Stimulated activated memory B cell treated with anti-CD40 and anti-IgM and Interleukin-4, amounts not matched to agents 10 μg/mL and 1 μg/mL and 100 μg/mL, for 72 hours (primary cell): ENCODE results near the gene TWIST1.

Experiments
- ATAC-seq: fragments of 150-1000 bp; cut with Tn5 transposase; 2 replicates; pipeline ENCODE4 v1.10.0; 2021
- H3K27ac Mint-ChIP-seq: one replicate; pipeline ENCODE4 v1.8.0; 2022; ENCODE audit warnings: mild to moderate bottlenecking, mixed read lengths
- H3K27me3 Mint-ChIP-seq: one replicate; pipeline ENCODE4 v1.8.0; 2022; ENCODE audit warnings: mixed read lengths
- H3K36me3 Mint-ChIP-seq: one replicate; pipeline ENCODE4 v1.8.0; 2022; ENCODE audit warnings: mixed read lengths
- H3K4me1 Mint-ChIP-seq: one replicate; pipeline ENCODE4 v1.8.0; 2022; ENCODE audit warnings: mixed read lengths
- H3K4me3 Mint-ChIP-seq: one replicate; pipeline ENCODE4 v1.8.0; 2022; ENCODE audit warnings: mild to moderate bottlenecking, moderate library complexity, mixed read lengths
- H3K9me3 Mint-ChIP-seq: one replicate; pipeline ENCODE4 v1.8.0; 2022; ENCODE audit warnings: mixed read lengths

TWIST1 gene

DNA sequence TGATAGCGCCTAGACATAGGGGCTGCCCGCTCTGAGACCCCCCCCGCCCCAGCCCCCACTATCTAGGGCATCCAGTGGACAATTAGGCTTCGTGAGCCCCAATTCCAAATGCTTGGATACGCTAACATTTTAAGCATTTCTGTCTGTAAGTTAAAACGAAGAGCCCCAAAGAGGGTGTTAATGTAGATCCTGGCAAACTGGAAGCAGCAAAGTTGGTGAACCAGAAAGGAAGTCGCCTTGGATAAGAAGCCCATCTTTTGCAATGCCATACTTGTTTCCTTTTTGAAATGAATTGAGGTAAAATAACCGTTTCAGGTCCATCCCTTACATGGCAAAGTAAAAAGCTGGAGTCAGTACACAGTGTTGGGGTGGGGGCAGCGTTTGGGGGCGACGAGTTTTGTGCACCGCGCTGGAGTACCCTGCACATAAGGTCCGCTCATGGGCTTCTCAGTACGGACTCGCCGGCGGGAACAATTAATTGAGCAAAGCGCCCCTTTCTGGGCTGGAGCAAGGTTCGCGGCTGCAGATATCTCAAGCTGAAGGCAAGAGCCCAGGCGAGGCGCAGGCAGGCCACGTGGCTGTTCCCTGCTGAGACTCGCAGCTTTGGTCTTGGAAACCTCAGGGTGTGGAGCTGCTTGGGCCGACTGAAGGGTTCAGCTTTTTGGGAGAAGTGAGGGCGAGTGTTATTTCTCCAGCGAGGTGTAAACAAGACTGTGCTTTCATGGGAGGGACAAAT, 1.4 kb upstream of the TWIST1 start:
- Mint-ChIP-seq H3K9me3 (no peaks in the 10 kb centered on the region), H3K36me3 (no peaks in the 10 kb centered on the region), H3K4me3 (no peak overlapping the region), H3K27me3 (peaks cover 79% of the 10 kb centered on the region), H3K4me1 (peaks cover 16% of the 10 kb centered on the region), H3K27ac (no peak overlapping the region)
- ATAC-seq, result no peak

GRCh38 chr7:19117870-19118608, 603 bp upstream of the TWIST1 start:
- Mint-ChIP-seq H3K36me3 (no peaks in the 10 kb centered on the region), H3K9me3 (no peaks in the 10 kb centered on the region), H3K4me3 (no peak overlapping the region), H3K4me1 (peaks cover 16% of the 10 kb centered on the region), H3K27me3 (peaks cover 78% of the 10 kb centered on the region), H3K27ac (no peak overlapping the region)
- ATAC-seq, result no peak

GRCh38 chr7:19116121-19117090, 1.0 kb downstream of the TWIST1 start:
- peak; percentile 34 for ATAC-seq

DNA sequence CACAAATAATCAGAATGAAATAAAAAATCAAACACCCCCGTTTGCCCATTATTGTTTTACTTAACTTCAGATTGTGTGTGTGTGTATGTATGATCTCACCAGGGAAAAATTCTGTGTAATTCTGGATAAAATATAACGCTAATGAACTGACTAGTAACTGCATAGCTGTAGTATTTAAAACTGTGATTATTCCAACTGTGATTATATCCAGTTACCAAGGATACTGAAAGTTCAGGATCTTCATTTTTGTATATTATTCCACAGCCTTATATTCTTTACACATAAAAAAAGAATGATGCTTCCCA, 2.9 kb downstream of the TWIST1 start:
- H3K27me3 Mint-ChIP-seq, result peaks cover 80% of the 10 kb centered on the region
- no peak overlapping the region for H3K4me3 Mint-ChIP-seq

More at GRCh38 chr7:19116121-19117090, 1.0 kb downstream of the TWIST1 start:
- peaks cover 80% of the 10 kb centered on the region for H3K27me3 Mint-ChIP-seq
- no peaks in the 10 kb centered on the region for H3K36me3 Mint-ChIP-seq
- H3K27ac Mint-ChIP-seq, result no peak overlapping the region
- H3K4me1 Mint-ChIP-seq, result peaks cover 19% of the 10 kb centered on the region
- H3K9me3 Mint-ChIP-seq, result no peaks in the 10 kb centered on the region
- H3K4me3 Mint-ChIP-seq, result peak overlapping the region; percentile 68

DNA sequence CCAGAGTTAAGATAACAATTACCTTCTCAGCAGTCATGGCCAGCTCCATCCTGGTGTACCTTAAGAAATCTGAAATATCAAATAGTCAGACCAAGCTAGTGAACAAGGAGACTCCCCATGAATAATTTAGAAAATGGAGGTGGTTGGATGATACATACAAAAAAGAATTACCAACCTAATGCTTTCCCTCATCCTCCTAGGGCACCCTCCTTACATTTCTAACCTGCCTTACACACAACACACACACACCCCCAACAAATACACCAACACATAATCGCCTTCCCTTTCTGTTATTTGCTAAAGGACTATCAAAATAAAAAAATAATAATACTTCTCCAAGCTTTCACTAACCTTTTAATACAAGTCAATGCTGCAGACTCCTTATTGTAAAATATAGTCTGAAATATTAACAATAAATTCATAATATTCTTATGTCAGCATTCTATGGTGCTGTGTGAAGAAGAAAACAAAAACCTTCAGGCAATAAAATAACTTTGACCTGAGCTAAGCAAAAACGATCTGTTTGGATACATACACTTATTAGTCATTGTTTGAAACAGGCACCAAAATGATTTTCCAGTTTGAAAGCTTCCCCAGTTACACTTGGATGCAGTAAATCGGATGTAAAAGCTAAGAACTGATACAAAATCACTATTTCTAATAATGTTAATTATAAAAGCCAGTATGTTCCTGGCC, 3.4 kb downstream of the TWIST1 start:
- Mint-ChIP-seq H3K27ac (no peak overlapping the region), H3K4me3 (no peak overlapping the region)
- no peak for ATAC-seq

More for the DNA sequence above, 2.9 kb downstream of the TWIST1 start:
- Mint-ChIP-seq H3K4me1 (peaks cover 25% of the 10 kb centered on the region), H3K36me3 (no peaks in the 10 kb centered on the region), H3K27ac (no peak overlapping the region), H3K9me3 (no peaks in the 10 kb centered on the region)
- ATAC-seq, result no peak

GRCh38 chr7:19113002-19113350, 4.5 kb downstream of the TWIST1 start:
- no peak for ATAC-seq
- peaks cover 80% of the 10 kb centered on the region for H3K27me3 Mint-ChIP-seq
- H3K27ac Mint-ChIP-seq, result no peak overlapping the region
- peaks cover 23% of the 10 kb centered on the region for H3K4me1 Mint-ChIP-seq
- no peaks in the 10 kb centered on the region for H3K36me3 Mint-ChIP-seq
- H3K4me3 Mint-ChIP-seq, result no peak overlapping the region
- no peaks in the 10 kb centered on the region for H3K9me3 Mint-ChIP-seq

More for the DNA sequence above, 3.4 kb downstream of the TWIST1 start:
- peaks cover 23% of the 10 kb centered on the region for H3K4me1 Mint-ChIP-seq
- no peaks in the 10 kb centered on the region for H3K9me3 Mint-ChIP-seq
- H3K27me3 Mint-ChIP-seq, result peaks cover 80% of the 10 kb centered on the region
- H3K36me3 Mint-ChIP-seq, result no peaks in the 10 kb centered on the region

- H3K27me3 Mint-ChIP-seq, result peaks cover 85% of the 10 kb centered on the region
- peaks cover 28% of the 10 kb centered on the region for H3K4me1 Mint-ChIP-seq
- no peak overlapping the region for H3K27ac Mint-ChIP-seq
- H3K9me3 Mint-ChIP-seq, result no peaks in the 10 kb centered on the region
- ATAC-seq, result no peak
- no peak overlapping the region for H3K4me3 Mint-ChIP-seq
- H3K36me3 Mint-ChIP-seq, result no peaks in the 10 kb centered on the region
These were observed 5.0 kb downstream of the TWIST1 start for GRCh38 chr7:19112274-19113001.

DNA sequence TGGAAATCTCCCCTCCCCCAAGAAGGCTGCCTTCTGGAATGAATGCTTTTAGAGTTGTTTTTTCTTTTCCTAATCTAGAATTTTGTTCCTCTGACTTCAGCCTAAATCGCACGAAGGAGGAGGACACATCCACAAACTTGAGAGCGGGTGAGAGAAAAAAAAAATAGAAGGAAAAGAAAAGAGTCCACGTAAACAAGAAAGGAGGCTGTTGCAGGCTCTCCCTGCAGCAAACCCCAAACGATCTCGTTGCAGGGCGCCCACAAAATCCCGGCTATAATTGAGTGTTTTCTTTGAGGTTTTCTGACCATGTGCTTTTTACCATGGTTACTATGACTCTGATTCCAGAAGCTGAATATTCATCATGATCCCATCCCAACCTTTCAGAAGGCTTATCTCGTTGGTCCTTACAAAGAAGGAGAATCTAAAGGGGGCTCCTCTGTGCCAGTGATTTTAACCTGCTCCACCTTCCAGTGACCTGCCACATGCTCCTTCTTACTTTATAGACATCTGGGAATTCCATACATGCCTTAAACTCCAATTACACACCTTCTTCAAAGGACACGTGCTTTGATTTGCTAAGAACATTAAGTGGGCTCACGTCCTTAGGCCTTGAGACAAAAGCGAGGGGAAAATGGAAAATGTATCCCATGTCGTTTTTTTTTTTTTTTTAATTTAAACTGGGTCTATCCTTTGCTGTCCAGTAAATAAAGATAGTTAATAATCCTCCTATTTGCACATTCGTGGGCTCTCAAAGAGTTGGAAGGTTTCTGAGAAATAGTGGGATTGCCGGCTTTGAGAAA, 5.8 kb downstream of the TWIST1 start:
- Mint-ChIP-seq H3K27ac (no peak overlapping the region), H3K9me3 (no peaks in the 10 kb centered on the region), H3K27me3 (peaks cover 92% of the 10 kb centered on the region), H3K4me1 (peaks cover 36% of the 10 kb centered on the region), H3K4me3 (no peak overlapping the region), H3K36me3 (no peaks in the 10 kb centered on the region)
- no peak for ATAC-seq

- Mint-ChIP-seq H3K36me3 (no peaks in the 10 kb centered on the region), H3K27ac (no peak overlapping the region), H3K4me1 (peaks cover 40% of the 10 kb centered on the region), H3K27me3 (peaks cover 92% of the 10 kb centered on the region), H3K9me3 (no peaks in the 10 kb centered on the region), H3K4me3 (no peak overlapping the region)
- ATAC-seq, result no peak
These were observed 6.7 kb downstream of the TWIST1 start for GRCh38 chr7:19110776-19111175.

DNA sequence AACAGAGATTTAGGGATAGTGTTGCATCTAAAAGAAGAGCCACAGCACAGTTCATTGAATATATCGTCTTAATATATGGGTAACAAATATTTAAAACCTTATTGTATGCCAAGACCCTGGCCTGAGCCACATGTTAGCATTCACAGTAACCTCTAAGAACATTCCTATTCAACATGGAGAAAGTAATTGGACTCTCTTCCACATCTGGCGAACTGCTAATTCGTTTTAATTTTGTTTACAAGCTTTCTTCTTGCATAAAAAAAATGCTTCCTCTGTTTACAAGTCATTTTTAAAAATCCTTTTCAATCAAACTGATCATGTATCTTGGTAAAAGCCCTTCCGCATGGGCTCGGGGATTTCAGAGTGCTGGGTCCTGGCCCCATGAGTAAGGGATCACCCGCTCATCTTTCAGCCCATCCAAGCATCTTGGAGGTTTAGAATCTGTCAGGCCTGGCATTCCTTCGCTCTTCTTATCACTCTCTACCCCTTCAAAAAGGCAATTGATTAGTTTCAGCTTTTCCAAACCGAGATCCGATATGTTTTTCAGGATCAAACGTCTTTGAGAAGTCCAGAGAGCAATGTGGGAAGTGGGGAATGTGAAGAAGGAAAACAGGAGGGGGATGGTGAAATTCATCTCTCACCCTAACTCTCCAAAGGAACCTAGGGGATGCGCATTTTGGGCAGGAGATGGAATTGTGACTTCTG, 7.3 kb downstream of the TWIST1 start:
- H3K4me3 Mint-ChIP-seq, result no peak overlapping the region
- no peaks in the 10 kb centered on the region for H3K36me3 Mint-ChIP-seq
- H3K27ac Mint-ChIP-seq, result no peak overlapping the region
- H3K9me3 Mint-ChIP-seq, result no peaks in the 10 kb centered on the region
- H3K27me3 Mint-ChIP-seq, result peaks cover 96% of the 10 kb centered on the region
- H3K4me1 Mint-ChIP-seq, result peaks cover 40% of the 10 kb centered on the region
- ATAC-seq, result no peak

DNA sequence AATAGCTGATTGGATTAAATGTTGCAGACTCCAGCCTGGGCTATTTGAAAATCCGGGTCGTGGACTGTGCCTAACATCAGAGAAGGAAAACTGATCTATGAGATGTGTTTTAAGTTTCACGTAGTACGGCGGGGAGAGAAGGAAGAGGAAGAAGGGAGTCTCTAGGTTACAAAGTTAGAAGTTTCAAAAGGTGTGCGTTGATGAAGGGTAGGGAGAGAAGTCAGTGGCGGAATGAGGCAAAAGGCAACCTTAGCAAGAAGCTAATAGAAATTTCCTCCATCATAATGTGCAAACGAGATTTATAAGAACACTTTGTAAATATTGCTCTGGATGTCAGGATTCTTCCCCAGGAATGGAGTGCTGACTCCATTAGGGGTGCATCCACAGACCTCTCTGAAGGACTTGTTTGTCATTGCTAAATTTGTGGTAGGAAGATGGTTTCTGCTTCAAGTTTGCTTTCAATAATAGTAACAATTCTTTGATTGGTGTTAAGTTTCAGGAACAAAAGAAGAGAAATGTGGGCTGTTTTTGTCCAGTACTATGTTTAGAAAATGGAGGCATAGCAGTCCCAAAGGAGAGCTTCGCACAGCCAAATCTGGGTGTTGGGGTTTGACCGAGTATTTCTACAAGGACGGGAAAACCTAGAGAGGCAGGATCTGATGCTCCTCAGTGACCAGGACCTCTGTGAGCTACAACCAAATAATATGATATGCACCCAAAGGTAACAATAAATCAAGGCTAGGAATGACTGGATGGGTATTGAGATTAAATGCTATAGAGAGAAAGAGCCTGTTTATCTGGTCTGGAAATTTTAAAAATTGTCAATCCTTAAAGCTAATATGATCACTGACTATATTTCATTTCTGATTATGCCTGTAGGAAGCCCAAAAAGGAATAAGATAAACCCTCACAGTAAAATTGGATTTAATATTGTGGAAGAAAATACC, 8.2 kb downstream of the TWIST1 start:
- Mint-ChIP-seq H3K9me3 (no peaks in the 10 kb centered on the region), H3K4me1 (peaks cover 40% of the 10 kb centered on the region), H3K27ac (no peak overlapping the region), H3K27me3 (peaks cover 94% of the 10 kb centered on the region), H3K36me3 (no peaks in the 10 kb centered on the region), H3K4me3 (no peak overlapping the region)
- ATAC-seq, result no peak

GRCh38 chr7:19107356-19108146, 9.9 kb downstream of the TWIST1 start:
- peaks cover 40% of the 10 kb centered on the region for H3K4me1 Mint-ChIP-seq
- no peak for ATAC-seq
- H3K4me3 Mint-ChIP-seq, result peak overlapping the region; percentile 31
- no peaks in the 10 kb centered on the region for H3K9me3 Mint-ChIP-seq
- H3K36me3 Mint-ChIP-seq, result no peaks in the 10 kb centered on the region
- no peak overlapping the region for H3K27ac Mint-ChIP-seq
- H3K27me3 Mint-ChIP-seq, result peaks cover 88% of the 10 kb centered on the region
